RWPE1 (cell line): Measurements from ENCODE around the gene SPC24.

Experiments
- CTCF ChIA-PET: fragments of 350-600 bp; sonication (Branson Sonifier 250); formaldehyde crosslinking; extraction: SDS; loops from one replicate; lab custom pipeline; 2021; lab: Yijun Ruan, JAX
- POLR2A ChIA-PET: fragments of 400-600 bp; formaldehyde crosslinking; extraction: SDS; loops from one replicate; lab custom pipeline; 2020; ENCODE audit warnings: antibody characterized with exemption; ENCODE audit not compliant: low non-redundant PET; lab: Yijun Ruan, JAX
- DNase-seq: peaks from one replicate; pipeline ENCODE4 v3.0.0; 2012; ENCODE audit warnings: low spot score
- H3K27ac ChIP-seq: fragments of 450-650 bp; 2 replicates; pipeline ENCODE4 v1.5.1; 2017
- CTCF ChIP-seq: fragments of 450-650 bp; conservative IDR thresholded peaks from 2 replicates; pipeline ENCODE4 v1.5.1; 2017; ENCODE audit warnings: low read depth, mild to moderate bottlenecking

The SPC24 gene

GRCh38 chr19:11197291-11198174, 42.0 kb upstream of the SPC24 start, which contains the start of gene KANK2:
KANK2 (minus strand) TSS chr19:11197545; CDS start chr19:11194511, 3,034 bp downstream.
- CTCF ChIA-PET, result interaction anchor here (0.7 kb wide), 2 partner anchors 16 to 71 kb away, joined by 3 read pairs; no protein-coding TSS in a partner anchor
- no peak for TF ChIP-seq CTCF
- POLR2A ChIA-PET, result interaction anchor here (1.2 kb wide), 1 partner anchor 29 kb away, joined by 3 read pairs; no protein-coding TSS in a partner anchor
- H3K27ac ChIP-seq, result peak within 1 kb of the TSS; percentile 84
- peak; percentile 97 for DNase-seq

GRCh38 chr19:11196406-11197287, 41.1 kb upstream of the SPC24 start:
- CTCF ChIA-PET, result no interaction called here
- no peak for TF ChIP-seq CTCF

GRCh38 chr19:11195681-11196080, 40.1 kb upstream of the SPC24 start:
- CTCF ChIA-PET, result interaction anchor here (0.8 kb wide), 1 partner anchor 31 kb away, joined by 3 read pairs; no protein-coding TSS in a partner anchor
- no peak for TF ChIP-seq CTCF
- POLR2A ChIA-PET, result no interaction called here
- DNase-seq, result no peak
- peak overlapping the region; percentile 84 for H3K27ac ChIP-seq

More at GRCh38 chr19:11196406-11197287, 41.1 kb upstream of the SPC24 start:
- POLR2A ChIA-PET, result interaction anchor here (1.2 kb wide), 1 partner anchor 28 kb away, joined by 3 read pairs; no protein-coding TSS in a partner anchor
- DNase-seq, result peak; percentile 62
- H3K27ac ChIP-seq, result peak overlapping the region; percentile 84

- POLR2A ChIA-PET, result no interaction called here
Measured at GRCh38 chr19:11194656-11195558, 39.3 kb upstream of the SPC24 start.

GRCh38 chr19:11194173-11194572, 38.6 kb upstream of the SPC24 start:
- no peak for TF ChIP-seq CTCF
- H3K27ac ChIP-seq, result peak overlapping the region; percentile 84
- DNase-seq, result no peak
- ChIA-PET CTCF (no interaction called here), POLR2A (no interaction called here)

More at GRCh38 chr19:11194656-11195558, 39.3 kb upstream of the SPC24 start:
- TF ChIP-seq CTCF, result no peak
- DNase-seq, result no peak
- H3K27ac ChIP-seq, result peak overlapping the region; percentile 84
- CTCF ChIA-PET, result interaction anchor here (0.8 kb wide), 1 partner anchor 30 kb away, joined by 3 read pairs; no protein-coding TSS in a partner anchor
